ENCODE data around the gene MRPL16. TPM values are rescaled to one million over a fixed set of nuclear protein-coding genes. Genes with fewer than 3 reads are reported as not detected.
A peak's percentile ranks its signal among the peaks of the same experiment; 100 is the strongest.

MRPL16 gene
- total and polyA plus RNA-seq, 2 of the 4 experiments (the other 2 are of a cell fraction) = 43.9 to 71.3 TPM

- in situ Hi-C loops (cut with MboI; ENCODE audit: low sequenced_read_pairs) = no loop called here
Observed at GRCh38 chr11:59822989-59823566, 12.5 kb upstream of the MRPL16 start.

More at GRCh38 chr11:59822989-59823566, 12.5 kb upstream of the MRPL16 start:
- no peak overlapping the region for H3K4me2 ChIP-seq (ENCODE audit: low read depth, low read length)
- no peak overlapping the region for H3K27ac ChIP-seq (ENCODE audit: insufficient read depth, low read length)
- H2AFZ ChIP-seq (replicated peaks; ENCODE audit: low read length, poor library complexity) = peak overlapping the region; percentile 63
- POLR2A ChIA-PET (ENCODE audit: unreplicated experiment) = no interaction called here
- H3K4me1 ChIP-seq (ENCODE audit: control insufficient read depth, insufficient read depth, low read length) = no peaks in the 10 kb centered on the region
- no peak overlapping the region for H2BK15ac ChIP-seq (ENCODE audit: low read depth, low read length)
- peaks cover 6% of the 10 kb centered on the region for H3K27me3 ChIP-seq (ENCODE audit: control insufficient read depth, insufficient read depth, low read length)
- no peak overlapping the region for H2AK5ac ChIP-seq (ENCODE audit: low read depth, low read length)
- no peak overlapping the region for H4K8ac ChIP-seq (ENCODE audit: low read depth in 2 of 2, low read length in 2 of 2)
- H3K4ac ChIP-seq (ENCODE audit: low read depth, low read length) = no peak overlapping the region
- H4K5ac ChIP-seq (ENCODE audit: low read depth, low read length) = no peak overlapping the region
- no peak overlapping the region for H3K56ac ChIP-seq (ENCODE audit: extremely low read depth, insufficient read depth, low read length)
- H3K18ac ChIP-seq (ENCODE audit: low read depth, low read length) = no peak overlapping the region
- H3K9me1 ChIP-seq (ENCODE audit: insufficient read depth, low read length) = no peaks in the 10 kb centered on the region
- no peak overlapping the region for H2BK5ac ChIP-seq (ENCODE audit: low read depth, low read length, poor library complexity, severe bottlenecking)
- H3K79me1 ChIP-seq (ENCODE audit: low read depth in 1 of 2, low read length in 2 of 2) = no peaks in the 10 kb centered on the region
- DNase-seq (peak; percentile 53), ATAC-seq (ENCODE audit: low read depth) (peak; percentile 91)
- H3K14ac ChIP-seq (replicated peaks; ENCODE audit: low read depth, low read length) = no peak overlapping the region
- intact Hi-C loops (cut with micrococcal nuclease) = loop anchor here (1.0 to 10.0 kb wide), 3 partner anchors 96 to 442 kb away; no protein-coding TSS in a partner anchor
- no CpG with 5 or more reads among the region's 9 CpGs for WGBS, 2 experiments (ENCODE audit: extremely low coverage in 2 of 2, insufficient read length in 1 of 2)
- no peak overlapping the region for H2AK9ac ChIP-seq (replicated peaks; ENCODE audit: low read depth, low read length, poor library complexity)
- dilution Hi-C loops (cut with HindIII; ENCODE audit: low sequenced_read_pairs, unreplicated experiment) = no loop called here
- no peak overlapping the region for H2BK20ac ChIP-seq (ENCODE audit: low read depth, low read length)
- CTCF ChIA-PET = no interaction called here
- H4K91ac ChIP-seq (ENCODE audit: insufficient read depth, low read depth, low read length) = no peak overlapping the region
- no peak overlapping the region for H3K4me3 ChIP-seq (ENCODE audit: insufficient read depth, low read depth, low read length)
- no peaks in the 10 kb centered on the region for H3K9me3 ChIP-seq (ENCODE audit: control insufficient read depth, insufficient read depth, low read length)
- no peaks in the 10 kb centered on the region for H4K20me1 ChIP-seq (ENCODE audit: insufficient read depth, low read length)
- TF ChIP-seq CHD1 (IDR thresholded peaks at IDR 0.05; ENCODE audit: low read depth, low read length) (no peak), CTCF (conservative IDR thresholded peaks at IDR 0.05; ENCODE audit: low read depth, low read length) (peak; percentile 68), MAFK (IDR thresholded peaks at IDR 0.05; ENCODE audit: low read depth, low read length) (no peak), CEBPB (IDR thresholded peaks at IDR 0.05; ENCODE audit: low read depth, low read length) (peak; percentile 93), RFX5 (IDR thresholded peaks at IDR 0.05; ENCODE audit: low read depth, low read length) (no peak), NFE2L2 (IDR thresholded peaks at IDR 0.05; ENCODE audit: low read depth, low read length) (no peak), POLR2A (IDR thresholded peaks at IDR 0.05; ENCODE audit: low read depth, low read length) (no peak), MAZ (IDR thresholded peaks at IDR 0.05; ENCODE audit: borderline replicate concordance, low read depth, low read length) (no peak), SMC3 (IDR thresholded peaks at IDR 0.05; ENCODE audit: low read depth, low read length) (peak; percentile 40; the same call in 1 of the 2 replicates), FOS (IDR thresholded peaks at IDR 0.05; ENCODE audit: low read depth, low read length) (no peak), MXI1 (IDR thresholded peaks at IDR 0.05; ENCODE audit: borderline replicate concordance, low read depth, low read length) (no peak), BHLHE40 (IDR thresholded peaks at IDR 0.05; ENCODE audit: low read depth, low read length) (no peak), RAD21 (IDR thresholded peaks at IDR 0.05; ENCODE audit: low read length) (peak; percentile 63), RCOR1 (IDR thresholded peaks at IDR 0.05; ENCODE audit: insufficient replicate concordance, low read length) (no peak)
- TF ChIP-seq, protein P1, sequence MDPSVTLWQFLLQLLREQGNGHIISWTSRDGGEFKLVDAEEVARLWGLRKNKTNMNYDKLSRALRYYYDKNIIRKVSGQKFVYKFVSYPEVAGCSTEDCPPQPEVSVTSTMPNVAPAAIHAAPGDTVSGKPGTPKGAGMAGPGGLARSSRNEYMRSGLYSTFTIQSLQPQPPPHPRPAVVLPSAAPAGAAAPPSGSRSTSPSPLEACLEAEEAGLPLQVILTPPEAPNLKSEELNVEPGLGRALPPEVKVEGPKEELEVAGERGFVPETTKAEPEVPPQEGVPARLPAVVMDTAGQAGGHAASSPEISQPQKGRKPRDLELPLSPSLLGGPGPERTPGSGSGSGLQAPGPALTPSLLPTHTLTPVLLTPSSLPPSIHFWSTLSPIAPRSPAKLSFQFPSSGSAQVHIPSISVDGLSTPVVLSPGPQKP (IDR thresholded peaks at IDR 0.05; ENCODE audit: borderline replicate concordance, low read depth, low read length) = no peak
- TF ChIP-seq, protein P2, sequence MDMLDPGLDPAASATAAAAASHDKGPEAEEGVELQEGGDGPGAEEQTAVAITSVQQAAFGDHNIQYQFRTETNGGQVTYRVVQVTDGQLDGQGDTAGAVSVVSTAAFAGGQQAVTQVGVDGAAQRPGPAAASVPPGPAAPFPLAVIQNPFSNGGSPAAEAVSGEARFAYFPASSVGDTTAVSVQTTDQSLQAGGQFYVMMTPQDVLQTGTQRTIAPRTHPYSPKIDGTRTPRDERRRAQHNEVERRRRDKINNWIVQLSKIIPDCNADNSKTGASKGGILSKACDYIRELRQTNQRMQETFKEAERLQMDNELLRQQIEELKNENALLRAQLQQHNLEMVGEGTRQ (IDR thresholded peaks at IDR 0.05; ENCODE audit: low read depth, low read length) = no peak
- H2BK120ac ChIP-seq (ENCODE audit: low read depth, low read length) = no peak overlapping the region
- H3K23ac ChIP-seq (ENCODE audit: low read depth, low read length) = no peak overlapping the region
- no peaks in the 10 kb centered on the region for H3K36me3 ChIP-seq (ENCODE audit: control insufficient read depth, insufficient read depth, low read length)
- no peak overlapping the region for H3K9ac ChIP-seq (ENCODE audit: low read depth, low read length)
- no TSS peak for BruUV-seq (replicated peaks)

Data from IMR-90 (cell line).